Retinal pigment epithelial cell (primary cell): ENCODE results near the gene MYO3A.

Source experiments
- DNase-seq: peaks from one replicate; pipeline ENCODE4 v3.0.0-alpha.2; 2010; ENCODE audit warnings: low read depth
- H3K4me3 ChIP-seq: 2 replicates; pipeline ENCODE4 v1.5.1; 2011; ENCODE audit warnings: mild to moderate bottlenecking, low read length, control low read depth, moderate library complexity
- CTCF ChIP-seq: conservative IDR thresholded peaks from 2 replicates; pipeline ENCODE4 v1.5.1; 2011; ENCODE audit warnings: low read depth, low read length, control low read depth, inconsistent platforms

MYO3A gene

GRCh38 chr10:26112532-26112931 lies 178.5 kb downstream of the MYO3A start:
- TF ChIP-seq CTCF = no peak
- H3K4me3 ChIP-seq = no peak overlapping the region
- DNase-seq = peak; percentile 52

- no peak overlapping the region for H3K4me3 ChIP-seq
- TF ChIP-seq CTCF = no peak
- DNase-seq = no peak
Observed at GRCh38 chr10:26138613-26139012, 204.6 kb downstream of the MYO3A start.

- no peak for DNase-seq
- no peak overlapping the region for H3K4me3 ChIP-seq
- TF ChIP-seq CTCF = no peak
Observed at GRCh38 chr10:26156019-26156418, 222.0 kb downstream of the MYO3A start.

- H3K4me3 ChIP-seq = no peak overlapping the region
- TF ChIP-seq CTCF = peak; percentile 52
- DNase-seq = no peak
Observed at GRCh38 chr10:26157734-26158133, 223.7 kb downstream of the MYO3A start.

GRCh38 chr10:26169466-26169865 lies 235.4 kb downstream of the MYO3A start:
- no peak overlapping the region for H3K4me3 ChIP-seq
- no peak for TF ChIP-seq CTCF
- DNase-seq = peak; percentile 48

GRCh38 chr10:26172131-26172530 lies 238.1 kb downstream of the MYO3A start:
- no peak for TF ChIP-seq CTCF
- no peak overlapping the region for H3K4me3 ChIP-seq
- DNase-seq = no peak

GRCh38 chr10:26173837-26174236 lies 239.8 kb downstream of the MYO3A start:
- no peak overlapping the region for H3K4me3 ChIP-seq
- DNase-seq = no peak
- TF ChIP-seq CTCF = no peak
